Mesodermal cell (in vitro differentiated cells): ENCODE results near the gene SMAP1.
A peak's percentile ranks its signal among the peaks of the same experiment; 100 is the strongest.
"Not testable (repeated sequence)": the region's sequence is repeated elsewhere in the genome, so short reads cannot be mapped to it uniquely, and the experiment has no call there.

Experiments used
- H3K27ac ChIP-seq: 2 replicates; pipeline ENCODE4 v1.7.0; 2013; ENCODE audit warnings: mild to moderate bottlenecking, low read depth, low read length, moderate library complexity; ENCODE audit not compliant: severe bottlenecking
- H3K36me3 ChIP-seq: 2 replicates; pipeline ENCODE4 v1.7.1; 2013; ENCODE audit warnings: mild to moderate bottlenecking, low read length, moderate library complexity; ENCODE audit not compliant: control insufficient read depth, insufficient read depth
- H3K4me1 ChIP-seq: one replicate; pipeline ENCODE4 v1.7.1; 2013; ENCODE audit warnings: mild to moderate bottlenecking, low read length; ENCODE audit not compliant: insufficient read depth, control insufficient read depth, poor library complexity, severe bottlenecking
- H3K4me3 ChIP-seq: 2 replicates; pipeline ENCODE4 v1.7.0; 2013; ENCODE audit warnings: low read length, control low read depth, mild to moderate bottlenecking; ENCODE audit not compliant: insufficient read depth, poor library complexity, severe bottlenecking; ENCODE audit errors: extremely low read depth
- H3K9me3 ChIP-seq: 2 replicates; pipeline ENCODE4 v1.7.1; 2013; ENCODE audit warnings: mild to moderate bottlenecking, low read length, moderate library complexity; ENCODE audit not compliant: control insufficient read depth
- WGBS, 2 experiments: methylation state at CpG; one replicate each; pipeline ENCODE4 v1.1.5; 2013; ENCODE audit warnings: missing lambda C conversion rate in 2 of 2; ENCODE audit not compliant: insufficient coverage in 2 of 2; 5-methylcytosine and 5-hydroxymethylcytosine counted together

SMAP1 gene

GRCh38 chr6:70739534-70739933 lies 71.9 kb downstream of the SMAP1 start:
- no peak overlapping the region for H3K4me3 ChIP-seq
- H3K36me3 ChIP-seq: peaks cover 17% of the 10 kb centered on the region
- no peaks in the 10 kb centered on the region for H3K4me1 ChIP-seq
- no CpG with 5 or more reads among the region's 2 CpGs for WGBS, 2 experiments
- no peak overlapping the region for H3K27ac ChIP-seq
- peaks cover 11% of the 10 kb centered on the region for H3K9me3 ChIP-seq

DNA sequence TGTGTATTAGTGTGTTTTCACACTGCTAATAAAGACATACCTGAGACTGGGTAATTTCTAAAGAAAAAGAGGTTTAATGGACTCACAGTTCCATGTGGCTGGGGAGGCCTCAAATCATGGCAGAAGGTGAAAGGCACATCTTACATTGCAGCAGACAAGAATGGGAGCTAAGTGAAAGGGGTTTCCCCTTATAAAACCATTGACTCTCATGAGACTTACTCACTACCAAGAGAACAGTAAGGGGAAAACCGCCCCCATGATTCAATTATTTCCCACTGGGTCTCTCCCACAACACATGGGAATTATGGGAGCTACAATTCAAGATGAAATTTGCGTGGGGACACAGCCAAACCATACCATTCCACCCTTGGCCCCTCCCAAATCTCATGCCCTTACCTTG lies 73.1 kb downstream of the SMAP1 start:
- Histone ChIP-seq H3K36me3 (peaks cover 17% of the 10 kb centered on the region), H3K9me3 (peaks cover 11% of the 10 kb centered on the region)
- not testable (repeated sequence) for H3K4me3 ChIP-seq, H3K27ac ChIP-seq, H3K4me1 ChIP-seq
- 100% methylated on average over 1 of the region's 2 CpGs for WGBS, 2 experiments

DNA sequence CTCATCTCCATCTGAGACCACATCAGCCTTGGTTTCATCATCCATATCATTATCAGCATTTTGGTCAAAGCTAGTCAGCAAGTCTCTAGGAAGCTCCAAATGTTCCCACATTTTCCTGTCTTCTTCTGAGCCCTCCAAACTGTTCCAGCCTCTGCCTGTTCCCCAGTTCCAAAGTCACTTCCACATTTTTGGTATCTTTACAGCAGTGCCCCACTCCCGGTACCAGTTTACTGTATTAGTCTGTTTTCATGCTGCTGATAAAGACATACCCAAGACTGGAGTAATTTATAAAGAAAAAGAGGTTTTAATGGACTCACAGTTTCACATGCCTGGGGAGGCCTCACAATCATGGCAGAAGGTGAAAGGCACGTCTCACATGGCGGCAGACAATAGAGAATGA lies 74.8 kb downstream of the SMAP1 start:
- peaks cover 17% of the 10 kb centered on the region for H3K36me3 ChIP-seq
- WGBS, 2 experiments: no CpG with 5 or more reads among the region's 3 CpGs
- peaks cover 11% of the 10 kb centered on the region for H3K9me3 ChIP-seq
- H3K27ac ChIP-seq, H3K4me1 ChIP-seq, H3K4me3 ChIP-seq: not testable (repeated sequence)

- WGBS, 2 experiments: 100% methylated on average over 1 of the region's 1 CpG; no CpG with 5 or more reads in 1 of the 2 experiments
- Histone ChIP-seq H3K4me1 (no peaks in the 10 kb centered on the region), H3K9me3 (no peaks in the 10 kb centered on the region), H3K36me3 (no peaks in the 10 kb centered on the region), H3K4me3 (no peak overlapping the region), H3K27ac (no peak overlapping the region)
These were observed 86.2 kb downstream of the SMAP1 start for GRCh38 chr6:70753870-70754380.

DNA sequence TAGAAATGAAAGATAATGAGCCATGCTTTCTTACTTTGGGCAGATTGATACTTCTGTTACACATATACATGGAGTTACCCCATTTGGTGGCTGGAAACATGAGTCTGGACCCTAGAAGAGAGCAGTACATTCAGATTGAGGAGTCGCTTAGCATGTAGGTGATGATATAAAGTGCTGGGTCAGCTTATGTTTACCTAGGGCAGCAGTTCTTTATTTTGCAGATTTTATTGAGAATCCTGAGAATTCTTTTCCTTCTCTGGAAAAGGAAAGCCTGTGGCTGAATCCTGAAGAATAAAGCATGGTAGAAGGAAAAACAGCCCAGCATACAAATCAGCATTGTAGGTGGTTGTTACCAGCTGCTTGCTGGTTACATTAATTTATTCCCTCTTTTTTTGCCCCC lies 91.2 kb downstream of the SMAP1 start:
- Histone ChIP-seq H3K27ac (no peak overlapping the region), H3K9me3 (no peaks in the 10 kb centered on the region), H3K4me3 (no peak overlapping the region), H3K4me1 (peaks cover 5% of the 10 kb centered on the region), H3K36me3 (no peaks in the 10 kb centered on the region)
- WGBS, 2 experiments: 25 to 33% methylated on average over 1 of the region's 1 CpG

DNA sequence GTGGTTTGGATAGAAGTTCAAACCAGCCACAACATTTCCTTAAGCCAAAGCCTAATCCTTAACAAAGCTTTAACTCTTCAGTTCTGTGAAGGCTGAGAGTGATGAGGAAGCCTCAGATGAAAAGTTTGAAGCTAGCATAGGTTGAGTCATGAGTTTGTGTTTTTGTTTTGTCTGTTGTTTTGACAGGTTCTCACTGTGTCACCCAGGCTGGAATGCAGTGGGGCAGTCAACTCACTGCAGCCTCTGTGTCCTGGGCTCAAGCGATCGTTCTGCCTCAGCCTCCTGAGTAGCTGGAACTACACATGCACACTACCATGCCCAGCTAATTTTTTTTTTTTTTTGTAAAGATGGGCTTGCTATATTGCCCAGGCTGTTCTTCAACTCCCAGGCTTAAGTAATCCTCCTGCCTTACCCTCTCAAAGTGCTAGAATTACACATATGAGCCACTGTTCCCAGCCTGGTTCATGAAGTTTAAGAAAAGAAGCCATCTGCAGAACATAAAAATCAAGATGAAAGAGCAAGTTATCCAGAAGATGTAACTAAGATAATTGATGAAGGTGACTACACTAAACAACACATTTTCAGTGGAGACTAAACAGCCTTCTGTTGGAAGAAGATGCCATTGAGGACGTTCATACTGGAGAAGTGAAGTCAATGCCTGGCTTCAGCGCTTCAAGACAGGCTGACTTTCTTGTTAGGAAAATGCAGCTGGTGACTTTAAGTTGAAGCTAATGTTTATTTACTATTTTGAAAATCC lies 96.2 kb downstream of the SMAP1 start:
- peak overlapping the region; percentile 73 for H3K27ac ChIP-seq
- WGBS, 2 experiments: 93 to 94% methylated on average over 2 of the region's 4 CpGs

DNA sequence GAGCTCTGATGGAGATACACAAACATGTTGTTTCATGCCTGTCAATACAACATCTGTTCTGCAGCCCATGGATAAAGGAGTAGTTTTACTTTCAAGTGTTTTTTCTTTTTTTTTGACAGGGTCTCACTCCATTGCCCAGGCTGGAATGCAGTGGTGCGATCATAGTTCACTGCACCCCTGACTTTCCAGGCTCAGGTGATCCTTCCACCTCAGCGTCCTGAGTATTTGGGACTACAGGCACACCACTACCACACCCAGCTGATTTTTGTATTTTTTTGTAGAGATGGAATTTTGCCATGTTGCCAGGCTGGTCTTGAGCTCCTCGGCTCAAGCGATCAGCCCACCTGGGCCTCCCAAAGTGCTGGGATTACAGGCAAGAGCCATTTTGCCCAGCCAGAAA lies 97.0 kb downstream of the SMAP1 start:
- 75 to 100% methylated on average over 2 to 3 of the region's 4 CpGs for WGBS, 2 experiments
- Histone ChIP-seq H3K9me3 (no peaks in the 10 kb centered on the region), H3K27ac (peak overlapping the region; percentile 73), H3K36me3 (no peaks in the 10 kb centered on the region), H3K4me1 (peaks cover 11% of the 10 kb centered on the region), H3K4me3 (no peak overlapping the region)

More for the DNA sequence above, 96.2 kb downstream of the SMAP1 start:
- Histone ChIP-seq H3K4me1 (peaks cover 11% of the 10 kb centered on the region), H3K9me3 (no peaks in the 10 kb centered on the region), H3K36me3 (no peaks in the 10 kb centered on the region), H3K4me3 (no peak overlapping the region)

DNA sequence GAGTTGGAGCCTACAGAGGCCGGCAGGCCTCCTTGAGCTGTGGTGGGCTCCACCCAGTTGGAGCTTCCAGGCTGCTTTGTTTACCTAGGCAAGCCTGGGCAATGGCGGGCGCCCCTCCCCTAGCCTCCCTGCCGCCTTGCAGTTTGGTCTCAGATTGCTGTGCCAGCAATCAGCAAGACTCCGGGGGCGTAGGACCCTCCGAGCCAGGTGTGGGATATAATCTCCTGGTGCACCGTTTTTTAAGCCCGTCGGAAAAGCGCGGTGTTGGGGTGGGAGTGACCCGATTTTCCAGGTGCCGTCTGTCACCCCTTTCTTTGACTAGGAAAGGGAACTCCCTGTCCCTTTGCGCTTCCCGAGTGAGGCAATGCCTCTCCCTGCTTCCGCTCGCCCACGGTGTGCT lies 103.7 kb downstream of the SMAP1 start:
- not testable (repeated sequence) for H3K36me3 ChIP-seq, H3K9me3 ChIP-seq, H3K4me3 ChIP-seq, H3K4me1 ChIP-seq, H3K27ac ChIP-seq
- 94% methylated on average over 9 to 14 of the region's 19 CpGs for WGBS, 2 experiments

GRCh38 chr6:70779934-70780333 lies 112.3 kb downstream of the SMAP1 start:
- Histone ChIP-seq H3K27ac (no peak overlapping the region), H3K4me3 (no peak overlapping the region), H3K9me3 (no peaks in the 10 kb centered on the region), H3K36me3 (no peaks in the 10 kb centered on the region), H3K4me1 (no peaks in the 10 kb centered on the region)
- no CpG with 5 or more reads among the region's 2 CpGs for WGBS, 2 experiments

- H3K4me1 ChIP-seq: no peaks in the 10 kb centered on the region
- H3K9me3 ChIP-seq: no peaks in the 10 kb centered on the region
- H3K4me3 ChIP-seq: no peak overlapping the region
- no peaks in the 10 kb centered on the region for H3K36me3 ChIP-seq
- H3K27ac ChIP-seq: no peak overlapping the region
- 95% methylated on average over 2 of the region's 3 CpGs; no CpG with 5 or more reads in 1 of the 2 experiments for WGBS, 2 experiments
These were observed 123.0 kb downstream of the SMAP1 start for GRCh38 chr6:70790483-70791224.

DNA sequence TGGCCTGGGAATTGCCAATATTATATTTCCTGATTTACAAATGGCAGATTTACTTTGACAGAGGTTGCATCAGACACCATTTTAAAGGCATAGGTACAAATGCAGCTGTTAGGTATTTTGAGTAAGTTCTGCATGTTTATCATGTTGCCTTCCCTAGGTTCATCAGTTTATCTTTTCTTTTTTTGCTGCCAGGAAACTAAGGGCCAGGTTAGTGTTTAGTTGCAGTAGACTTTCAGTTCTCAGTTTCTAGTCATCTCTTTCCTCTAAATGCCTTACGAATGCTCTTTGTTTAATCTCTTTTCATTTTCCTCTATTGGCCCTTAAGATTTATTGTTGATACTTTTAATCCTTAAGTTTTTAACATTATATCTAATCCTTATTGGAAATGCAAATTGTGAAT lies 129.9 kb downstream of the SMAP1 start:
- Histone ChIP-seq H3K27ac (no peak overlapping the region), H3K36me3 (no peaks in the 10 kb centered on the region), H3K9me3 (no peaks in the 10 kb centered on the region), H3K4me1 (no peaks in the 10 kb centered on the region), H3K4me3 (no peak overlapping the region)
- WGBS, 2 experiments: no CpG with 5 or more reads among the region's 1 CpG
